ENCODE results near the gene LMLN.
"Not testable (repeated sequence)": the region's sequence is repeated elsewhere in the genome, so short reads cannot be mapped to it uniquely, and the experiment has no call there.

Gene LMLN

DNA sequence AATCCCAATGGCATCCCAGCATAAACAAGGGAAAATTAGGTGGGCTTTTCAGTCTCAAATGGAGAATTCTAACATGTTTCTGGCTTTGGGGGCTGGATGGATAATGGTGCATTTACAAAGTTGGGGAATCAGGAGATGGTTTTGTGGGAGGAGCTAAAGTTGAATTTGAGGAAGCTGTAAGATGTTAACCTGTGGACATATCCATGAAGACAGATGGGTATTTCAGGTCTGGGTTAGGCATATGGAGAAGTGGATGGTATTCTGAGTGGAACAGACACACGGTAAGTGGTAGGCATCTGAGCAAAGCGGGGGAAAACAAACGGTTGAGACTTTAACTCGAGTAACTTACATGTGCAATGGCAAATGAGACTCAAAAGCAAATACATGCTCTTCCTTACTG is 1.7 kb upstream of the LMLN start:
- no peak for DNase-seq

GRCh38 chr3:197958848-197959247 is 1.2 kb upstream of the LMLN start:
- not testable (repeated sequence) for DNase-seq

GRCh38 chr3:197959500-197959890 is 522 bp upstream of the LMLN start:
- no peak for DNase-seq

GRCh38 chr3:197960694-197961581 is 921 bp downstream of the LMLN start:
- no peak for DNase-seq

- no peak for DNase-seq
These were observed 1.5 kb downstream of the LMLN start for GRCh38 chr3:197961582-197961945.

DNA sequence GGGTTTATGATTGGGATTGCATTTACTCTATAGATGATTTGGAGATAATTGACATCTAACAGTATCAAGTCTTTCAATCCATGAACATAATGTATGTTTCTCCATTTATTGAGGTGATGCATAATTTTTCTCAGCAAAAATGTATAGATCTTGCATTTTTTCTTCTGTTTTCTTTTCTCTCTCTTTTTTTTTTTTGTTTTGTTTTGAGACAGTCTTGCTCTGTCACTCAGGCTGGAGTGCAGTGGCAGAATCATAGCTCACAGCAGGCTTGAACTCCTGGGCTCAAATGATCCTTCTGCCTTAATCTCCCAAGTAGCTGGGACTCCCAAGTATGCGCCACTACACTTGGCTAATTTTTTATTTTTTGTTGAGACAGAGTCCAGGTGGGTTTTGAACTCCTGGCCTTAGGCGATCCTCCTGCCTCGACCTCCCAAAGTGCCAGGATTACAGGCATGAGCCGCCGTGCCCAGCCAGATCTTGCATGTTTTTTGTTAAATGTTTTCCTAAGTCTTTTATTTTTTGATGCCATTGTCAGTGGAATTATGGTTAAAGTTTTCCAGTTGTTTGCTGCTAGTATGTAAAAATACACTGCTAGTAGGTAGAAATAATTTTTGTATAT is 3.1 kb downstream of the LMLN start:
- DNase-seq: no peak

DNA sequence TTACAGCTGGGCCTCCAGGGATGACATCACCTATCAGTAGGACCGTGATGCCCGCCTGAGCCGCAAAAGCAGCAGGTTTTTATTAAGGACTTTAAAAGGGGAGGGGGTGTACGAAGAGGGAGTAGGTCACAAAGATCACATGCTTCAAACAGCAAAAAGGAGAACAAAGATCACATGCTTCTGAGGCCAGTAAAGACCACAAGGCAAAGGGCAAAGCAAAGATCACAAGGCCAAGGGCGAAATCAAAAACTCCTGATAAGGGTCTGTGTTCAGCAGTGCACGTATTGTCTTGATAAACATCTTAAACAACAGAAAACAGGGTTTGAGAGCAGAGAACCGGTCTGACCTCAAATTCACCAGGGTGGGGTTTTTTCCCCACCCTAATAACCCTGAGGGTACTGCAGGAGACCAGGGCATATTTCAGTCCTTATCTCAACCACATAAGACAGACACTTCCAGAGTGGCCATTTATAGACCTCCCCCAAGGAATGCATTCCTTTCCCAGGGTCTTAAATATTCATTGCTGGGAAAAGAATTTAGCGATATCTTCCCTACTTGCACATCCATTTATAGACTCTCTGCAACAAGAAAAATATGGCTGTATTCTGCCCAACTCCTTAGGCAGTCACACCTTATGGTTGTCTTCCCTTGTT is 7.4 kb downstream of the LMLN start:
- DNase-seq: not testable (repeated sequence)

DNA sequence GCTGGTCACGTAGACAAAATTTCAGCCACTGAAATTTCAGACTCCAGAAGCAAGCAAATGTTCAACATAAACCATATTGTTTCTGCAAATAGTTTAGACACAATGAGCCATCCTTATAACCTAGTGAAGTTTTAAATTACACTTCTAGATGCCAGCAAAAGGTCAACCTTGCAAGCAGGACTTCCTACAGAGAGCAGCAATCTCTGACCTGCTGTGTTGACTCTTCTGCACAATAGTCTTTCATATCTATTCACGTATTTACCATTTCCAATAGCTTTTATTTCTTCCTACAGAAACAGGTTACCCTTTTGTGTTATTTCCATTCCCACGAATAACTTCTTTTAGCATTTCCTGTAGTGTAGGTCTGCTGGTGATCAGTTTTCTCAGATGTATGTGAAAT is 10.6 kb downstream of the LMLN start:
- DNase-seq: no peak

DNA sequence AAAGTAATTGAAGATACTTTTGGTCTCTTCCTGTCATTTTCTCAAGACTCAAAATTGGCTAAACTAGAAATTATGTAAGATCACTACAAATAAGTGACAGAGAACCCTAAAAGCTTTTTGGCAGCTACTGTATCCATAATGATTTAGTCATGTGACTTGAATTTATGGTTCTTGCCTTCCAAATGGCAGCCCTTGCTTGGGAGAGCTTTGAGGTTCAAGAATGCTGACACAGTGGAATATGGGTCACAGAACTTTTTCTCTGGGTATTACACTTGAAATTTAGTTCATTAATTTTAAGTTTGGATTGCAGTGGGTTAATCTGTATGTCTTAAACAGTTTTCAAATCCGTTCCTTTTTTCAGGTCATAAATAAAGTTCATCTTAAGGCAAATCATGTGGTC is 14.0 kb downstream of the LMLN start:
- DNase-seq: no peak

GRCh38 chr3:197975311-197975710 is 15.3 kb downstream of the LMLN start:
- DNase-seq: no peak

DNA sequence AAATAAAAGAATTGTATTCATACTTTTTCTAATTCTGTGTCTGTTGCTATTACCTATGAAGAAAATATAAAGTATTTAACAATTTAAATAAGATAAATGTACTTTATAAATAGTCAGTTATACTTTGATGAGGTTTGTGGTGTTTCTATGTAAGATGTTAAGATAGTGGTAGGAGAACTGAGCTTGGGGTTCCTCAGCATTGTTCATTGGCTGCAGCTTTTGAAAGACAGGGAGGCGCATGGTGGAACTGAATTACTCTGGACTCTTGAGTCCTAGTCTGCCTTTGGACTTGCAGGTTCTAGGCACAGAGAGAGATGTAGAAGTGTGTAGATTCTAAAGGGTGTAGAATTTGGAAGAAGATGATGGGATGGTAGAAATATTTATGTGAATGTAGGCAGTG is 23.1 kb downstream of the LMLN start:
- DNase-seq: no peak

GRCh38 chr3:197989651-197990050 is 29.6 kb downstream of the LMLN start:
- no peak for DNase-seq

GRCh38 chr3:197994736-197995135 is 34.7 kb downstream of the LMLN start:
- DNase-seq: no peak

- no peak for DNase-seq
These were observed 36.8 kb downstream of the LMLN start for GRCh38 chr3:197996855-197997254.

GRCh38 chr3:197997936-197998335 is 37.9 kb downstream of the LMLN start:
- DNase-seq: no peak

GRCh38 chr3:198017090-198017489 is 57.1 kb downstream of the LMLN start:
- DNase-seq: no peak

DNA sequence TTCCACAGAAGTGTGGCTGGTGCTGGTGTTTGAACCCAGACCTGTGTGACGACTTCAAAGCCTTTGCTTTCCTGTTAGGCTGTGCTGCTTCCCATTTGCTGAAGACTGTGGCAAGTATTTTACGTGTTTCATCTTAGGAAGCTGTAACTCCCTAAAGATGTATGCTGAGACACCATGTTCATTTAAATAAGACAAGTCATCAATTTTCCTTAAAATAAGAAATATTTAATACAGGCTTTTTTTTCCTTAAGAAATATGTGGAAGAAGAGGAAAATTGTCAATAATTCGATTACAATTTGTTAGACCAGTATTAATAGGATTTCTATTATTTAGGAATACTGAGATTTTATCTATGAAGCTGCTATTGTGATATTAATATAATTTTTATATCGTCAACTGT is 58.4 kb downstream of the LMLN start:
- DNase-seq: no peak

- no peak for DNase-seq
These were observed 59.1 kb downstream of the LMLN start for GRCh38 chr3:198019115-198019514.

DNA sequence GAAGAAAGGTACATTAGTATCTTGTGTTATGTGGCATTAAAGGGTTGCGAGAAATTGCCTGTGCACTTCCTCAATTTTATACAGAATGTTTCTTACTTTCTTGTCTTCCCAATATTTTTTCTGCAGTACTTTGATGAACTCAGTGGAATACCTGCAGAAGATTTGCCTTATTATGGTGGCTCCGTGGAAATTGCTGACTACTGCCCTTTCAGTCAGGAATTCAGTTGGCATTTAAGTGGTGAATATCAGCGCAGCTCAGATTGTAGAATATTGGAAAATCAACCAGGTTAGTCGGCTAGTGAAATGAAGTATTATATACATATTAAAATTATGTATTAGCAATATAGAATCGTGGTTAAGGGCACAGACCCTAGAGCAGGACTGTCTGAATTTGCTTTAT is 61.3 kb downstream of the LMLN start:
- DNase-seq: no peak

DNA sequence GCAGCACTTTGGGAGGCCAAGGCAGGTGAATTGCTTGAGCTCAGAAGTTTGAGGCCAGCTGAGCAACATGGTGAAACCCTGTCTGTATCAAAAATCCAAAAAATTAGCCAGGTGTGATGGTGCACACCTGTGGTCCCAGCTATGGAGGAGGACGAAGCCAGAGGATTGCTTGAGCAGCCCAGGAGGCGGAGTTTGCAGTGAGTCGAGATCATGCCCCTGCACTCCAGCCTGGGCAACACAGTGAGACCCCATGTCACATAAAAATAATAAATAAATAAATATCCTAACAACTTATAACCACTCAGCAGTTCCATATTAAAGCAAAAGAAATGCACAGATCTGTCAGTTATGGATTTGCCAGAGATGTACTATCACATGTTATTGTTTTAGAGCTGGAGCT is 62.6 kb downstream of the LMLN start:
- no peak for DNase-seq

GRCh38 chr3:198025644-198026043 is 65.6 kb downstream of the LMLN start:
- DNase-seq: no peak

DNA sequence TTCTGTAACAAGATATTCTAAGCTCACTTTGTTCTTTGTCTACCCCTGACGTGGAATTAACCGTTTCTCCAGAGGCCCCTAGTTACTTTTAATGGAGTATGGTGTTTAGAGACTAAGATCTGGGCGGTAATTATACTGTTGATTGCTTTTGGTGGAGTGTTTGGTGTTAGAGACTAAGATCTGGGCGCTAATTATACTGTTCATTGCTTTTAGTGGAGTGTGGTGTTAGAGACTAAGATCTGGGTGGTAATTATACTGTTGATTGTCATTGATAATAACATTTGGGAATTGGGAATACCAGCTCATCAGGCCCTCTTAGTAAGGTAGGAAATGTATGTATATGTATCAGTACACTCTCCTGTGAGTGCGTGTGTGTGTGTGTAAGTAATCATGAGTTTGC is 66.6 kb downstream of the LMLN start:
- DNase-seq: no peak

GRCh38 chr3:198027045-198027798 is 67.2 kb downstream of the LMLN start:
- no peak for DNase-seq
